HepG2 (cell line): ENCODE results near the gene FAM20C. TPM values are rescaled to one million over a fixed set of nuclear protein-coding genes. Genes with fewer than 3 reads are reported as not detected.
"Not testable (repeated sequence)": the region's sequence is repeated elsewhere in the genome, so short reads cannot be mapped to it uniquely, and the experiment has no call there.

ENCODE experiments used
- ATAC-seq: fragments of 200-7000 bp; cut with Tn5 transposase; 3 replicates; pipeline ENCODE4 v1.9.1; 2020; ENCODE audit warnings: mild to moderate bottlenecking, moderate library complexity
- BruUV-seq: library from RNA; stranded (reverse); fragments of 400-500 nt; replicated peaks from 2 replicates; lab custom pipeline; 2021; lab: Mats Ljungman, UMichigan
- CTCF ChIA-PET: fragments of 300-600 bp; formaldehyde crosslinking; extraction: SDS; loops from one replicate; lab custom pipeline; 2021; ENCODE audit warnings: low total read pairs, inconsistent platforms, low intra/inter-chr PET ratio; lab: Yijun Ruan, JAX
- POLR2A ChIA-PET: fragments of 350-600 bp; sonication (Branson Sonifier 250); formaldehyde crosslinking; loops from one replicate; lab custom pipeline; 2020; ENCODE audit warnings: antibody characterized with exemption, inconsistent platforms; lab: Yijun Ruan, JAX
- DNase-seq: peaks from one replicate; pipeline ENCODE4 v3.0.0-alpha.2; 2015; ENCODE audit warnings: low spot score
- FAIRE-seq: peaks from 3 replicates; lab custom pipeline; 2011; peaks lifted over from hg19 to GRCh38; lab: Jason Lieb, UNC
- H2AFZ ChIP-seq: one replicate; pipeline ENCODE4 v1.6.1; 2011; ENCODE audit warnings: low read length, inconsistent platforms
- H3K27ac ChIP-seq: fragments of 300-600 bp; 3 replicates; pipeline ENCODE4 v1.8.0; 2011; ENCODE audit warnings: mixed run types, mild to moderate bottlenecking, mixed read lengths, low read length, inconsistent platforms; ENCODE audit not compliant: insufficient read depth; ENCODE audit errors: extremely low read length
- H3K27me3 ChIP-seq, 2 experiments: fragments of 200-600 bp in 1 of 2; 2 replicates in 1 of 2; 3 replicates in 1 of 2; pipeline versions ENCODE4 v1.6.0 to v1.8.0; 2011; ENCODE audit warnings: low read length in 2 of 2, mild to moderate bottlenecking in 2 of 2, moderate library complexity in 2 of 2, inconsistent platforms in 1 of 2; ENCODE audit not compliant: insufficient read depth in 2 of 2, control insufficient read depth in 1 of 2
- H3K36me3 ChIP-seq, 2 experiments: fragments of 200-600 bp in 1 of 2; replicated peaks in 1 of 2; 2 replicates in 1 of 2; 3 replicates in 1 of 2; pipeline versions ENCODE4 v1.5.1 to v1.8.0; 2011; ENCODE audit warnings: low read length in 2 of 2, inconsistent platforms in 1 of 2; ENCODE audit not compliant: insufficient read depth in 2 of 2, control insufficient read depth in 1 of 2
- H3K4me1 ChIP-seq: 2 replicates; pipeline ENCODE4 v1.5.1; 2012; ENCODE audit warnings: low read length, inconsistent platforms; ENCODE audit not compliant: insufficient read depth
- H3K4me2 ChIP-seq: 2 replicates; pipeline ENCODE4 v1.6.0; 2011; ENCODE audit warnings: low read depth, low read length, inconsistent platforms
- H3K4me3 ChIP-seq, 3 experiments: fragments of 200-600 bp in 1 of 3; sonication (generic), shearing (Covaris generic) in 1 of 3; replicated peaks in 1 of 3; 2 replicates each; pipeline ENCODE4 v1.5.1; 2011 to 2016; ENCODE audit warnings: low read length in 3 of 3, inconsistent platforms in 2 of 3, low read depth in 2 of 3, mild to moderate bottlenecking in 2 of 3, control low read depth in 1 of 3, mixed read lengths in 1 of 3; ENCODE audit not compliant: insufficient read depth in 1 of 3
- H3K79me2 ChIP-seq: one replicate; pipeline ENCODE4 v1.6.1; 2011; ENCODE audit warnings: low read length, inconsistent platforms; ENCODE audit not compliant: insufficient read depth
- H3K9ac ChIP-seq: 2 replicates; pipeline ENCODE4 v1.6.0; 2011; ENCODE audit warnings: mild to moderate bottlenecking, low read depth, low read length, inconsistent platforms; ENCODE audit not compliant: insufficient read depth
- H3K9me3 ChIP-seq: 2 replicates; pipeline ENCODE4 v1.5.1; 2012; ENCODE audit warnings: mild to moderate bottlenecking, low read length
- H4K20me1 ChIP-seq: 2 replicates; pipeline ENCODE4 v1.6.0; 2011; ENCODE audit warnings: inconsistent platforms, mild to moderate bottlenecking, low read length, moderate library complexity; ENCODE audit not compliant: insufficient read depth
- MEIS2 ChIP-seq: sonication (generic); formaldehyde crosslinking; IDR thresholded peaks from 2 replicates; pipeline ENCODE4 v1.9.0; 2021; ENCODE audit warnings: mild to moderate bottlenecking, missing genetic modification reagents
- RBFOX2 ChIP-seq: fragments of 200-400 bp; formaldehyde crosslinking; IDR thresholded peaks from 2 replicates; pipeline ENCODE4 v1.6.1; 2017; ENCODE audit warnings: low read depth, mild to moderate bottlenecking, low read length
- ZNF121 ChIP-seq: sonication (generic); formaldehyde crosslinking; IDR thresholded peaks from 2 replicates; pipeline ENCODE4 v1.5.0; 2020; ENCODE audit warnings: mild to moderate bottlenecking, missing genetic modification reagents
- WGBS: methylation state at CpG from one replicate; pipeline ENCODE4 v1.1.6; 2017; ENCODE audit warnings: low lambda C conversion rate; 5-methylcytosine and 5-hydroxymethylcytosine counted together
- in situ Hi-C: cut with HindIII; loops from 2 replicates; pipeline ENCODE4 v1.10.0; 2017; ENCODE audit warnings: low pct_unique_long_range_greater_than_20kb; ENCODE audit not compliant: extremely low pct_ligation_motif_present
- intact Hi-C: fragments of 100-400 bp; cut with micrococcal nuclease; formaldehyde crosslinking; loops from one replicate; pipeline ENCODE4 v1.10.0; 2022; ENCODE audit not compliant: unreplicated experiment
- polyA plus RNA-seq, 8 experiments: library from polyadenylated mRNA; depleted of rRNA in 3 of 8; stranded (reverse) in 7 of 8; unstranded in 1 of 8; fragments of >200 nt; fragmentation: Illumina TruSeq in 4 of 8; extraction: Trizol in 4 of 8; gene quantifications; 2 replicates each; pipeline versions ENCODE4 v1.2.1 to v1.2.3, GENCODE V29; 2011 to 2016; ENCODE audit warnings: low read depth in 4 of 8, missing spikeins in 1 of 8, mixed read lengths in 1 of 8; ENCODE audit not compliant: insufficient read depth in 1 of 8
- total RNA-seq, 5 experiments: library from RNA; depleted of rRNA; stranded (reverse); fragments of >200 nt; fragmentation: Illumina TruSeq; extraction: Trizol; gene quantifications; 2 replicates each; pipeline ENCODE4 v1.2.3, GENCODE V29; 2016; ENCODE audit warnings: low read depth in 1 of 5

Gene FAM20C
- total and polyA plus RNA-seq, 2 of the 13 experiments (the other 11 are each of a cell fraction or from before 2014, with no cell fraction given): 11.9 to 19.9 TPM

GRCh38 chr7:205115-206010 is 13.0 kb downstream of the FAM20C start:
- Histone ChIP-seq H2AFZ (no peak overlapping the region), H3K27me3 (no peaks in the 10 kb centered on the region), H3K4me1 (peaks cover 2% of the 10 kb centered on the region), H3K4me2 (no peak overlapping the region), H3K4me3 (no peak overlapping the region), H3K9me3 (no peaks in the 10 kb centered on the region), H3K79me2 (no peaks in the 10 kb centered on the region), H4K20me1 (no peaks in the 10 kb centered on the region), H3K9ac (no peak overlapping the region), H3K36me3 (peaks cover 21 to 59% of the 10 kb centered on the region in 2 experiments), H3K27ac (no peak overlapping the region)
- TF ChIP-seq ZNF121 (CRISPR knock-in tag): peak; percentile 74
- TF ChIP-seq MEIS2 (CRISPR knock-in tag): no peak
- BruUV-seq: no TSS peak
- intact Hi-C loops: no loop called here
- in situ Hi-C loops: no loop called here
- DNase-seq (no peak), FAIRE-seq (no peak), ATAC-seq (no peak)
- WGBS: 95% methylated on average over 35 of the region's 49 CpGs
- CTCF ChIA-PET: no interaction called here
- POLR2A ChIA-PET: interaction anchor here (0.7 kb wide), 1 partner anchor 11 kb away, joined by 3 read pairs; no protein-coding TSS in a partner anchor

GRCh38 chr7:206351-206750 is 14.0 kb downstream of the FAM20C start:
- H3K4me1 ChIP-seq, H4K20me1 ChIP-seq, intact Hi-C loops, H3K27me3 ChIP-seq, DNase-seq, H3K9me3 ChIP-seq, H2AFZ ChIP-seq, FAIRE-seq, H3K79me2 ChIP-seq, H3K9ac ChIP-seq, ATAC-seq, in situ Hi-C loops, BruUV-seq, H3K4me2 ChIP-seq, POLR2A ChIA-PET, CTCF ChIA-PET, H3K27ac ChIP-seq, H3K4me3 ChIP-seq: not testable (repeated sequence)
- H3K36me3 ChIP-seq: peaks cover 21 to 56% of the 10 kb centered on the region in 2 experiments
- 91% methylated on average over 31 of the region's 31 CpGs for WGBS
- TF ChIP-seq RBFOX2: 0 out of 2 replicates have a peak, but pooled peaks have one; percentile 12
